ENCODE measurements around the gene KCNIP1. TPM values are rescaled to one million over a fixed set of nuclear protein-coding genes. Genes with fewer than 3 reads are reported as not detected.
"Not testable (repeated sequence)": the region's sequence is repeated elsewhere in the genome, so short reads cannot be mapped to it uniquely, and the experiment has no call there.

KCNIP1 gene
- total RNA-seq, 4 donors from 2014 or later: 0.34 TPM; not detected in 3

DNA sequence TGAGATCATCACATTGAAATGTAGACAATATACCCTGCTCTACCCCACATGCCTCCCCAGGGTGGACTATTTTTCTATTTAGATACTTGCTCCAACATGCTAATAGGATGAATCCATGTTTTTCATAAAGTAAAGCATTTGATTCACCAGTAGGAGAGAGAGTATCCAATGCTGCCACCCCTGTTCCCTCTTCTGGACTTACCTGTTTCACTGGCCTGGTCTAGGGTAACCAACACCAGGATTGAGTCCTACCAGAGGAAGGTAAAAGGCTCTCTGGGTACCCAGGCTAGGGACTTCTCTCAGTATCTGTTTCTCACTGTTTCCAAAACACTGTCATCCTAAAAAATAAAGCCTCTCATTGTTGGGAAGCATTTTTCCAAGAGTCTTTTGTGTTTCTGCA, 249.5 kb downstream of the KCNIP1 start:
- Histone ChIP-seq H3K4me3 (no peak overlapping the region), H3K27ac (no peak overlapping the region), H3K27me3 (peaks cover 3% of the 10 kb centered on the region), H3K36me3 (no peaks in the 10 kb centered on the region), H3K9me3 (no peaks in the 10 kb centered on the region), H3K4me1 (peaks cover 4% of the 10 kb centered on the region)
- TF ChIP-seq POLR2AphosphoS5 (IDR thresholded peaks at IDR 0.05) (no peak), POLR2A (IDR thresholded peaks at IDR 0.05) (no peak), EP300 (IDR thresholded peaks at IDR 0.05) (no peak)
- TF ChIP-seq, protein P1, sequence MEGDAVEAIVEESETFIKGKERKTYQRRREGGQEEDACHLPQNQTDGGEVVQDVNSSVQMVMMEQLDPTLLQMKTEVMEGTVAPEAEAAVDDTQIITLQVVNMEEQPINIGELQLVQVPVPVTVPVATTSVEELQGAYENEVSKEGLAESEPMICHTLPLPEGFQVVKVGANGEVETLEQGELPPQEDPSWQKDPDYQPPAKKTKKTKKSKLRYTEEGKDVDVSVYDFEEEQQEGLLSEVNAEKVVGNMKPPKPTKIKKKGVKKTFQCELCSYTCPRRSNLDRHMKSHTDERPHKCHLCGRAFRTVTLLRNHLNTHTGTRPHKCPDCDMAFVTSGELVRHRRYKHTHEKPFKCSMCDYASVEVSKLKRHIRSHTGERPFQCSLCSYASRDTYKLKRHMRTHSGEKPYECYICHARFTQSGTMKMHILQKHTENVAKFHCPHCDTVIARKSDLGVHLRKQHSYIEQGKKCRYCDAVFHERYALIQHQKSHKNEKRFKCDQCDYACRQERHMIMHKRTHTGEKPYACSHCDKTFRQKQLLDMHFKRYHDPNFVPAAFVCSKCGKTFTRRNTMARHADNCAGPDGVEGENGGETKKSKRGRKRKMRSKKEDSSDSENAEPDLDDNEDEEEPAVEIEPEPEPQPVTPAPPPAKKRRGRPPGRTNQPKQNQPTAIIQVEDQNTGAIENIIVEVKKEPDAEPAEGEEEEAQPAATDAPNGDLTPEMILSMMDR (IDR thresholded peaks at IDR 0.05): no peak
- no peak for DNase-seq (ENCODE audit: low spot score in 2 of 2)

DNA sequence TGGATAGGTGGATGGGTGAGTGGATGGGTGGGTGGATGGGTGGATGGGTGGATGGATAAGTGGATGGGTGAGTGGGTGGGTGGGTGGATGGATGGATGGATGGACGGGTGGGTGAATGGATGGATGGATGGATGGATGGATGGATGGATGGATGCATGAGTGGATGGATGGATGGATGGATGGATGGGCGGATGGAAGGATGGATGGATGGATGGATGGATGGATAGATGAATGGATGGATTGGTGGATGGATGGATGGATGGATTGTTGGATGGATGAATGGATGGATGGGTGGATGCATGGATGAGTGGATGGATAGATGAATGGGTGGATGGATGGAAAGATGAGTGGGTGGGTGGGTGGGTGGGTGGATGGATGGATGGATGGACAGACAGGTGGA, 250.7 kb downstream of the KCNIP1 start:
- WGBS: 77% methylated on average over 2 of the region's 2 CpGs
- not testable (repeated sequence) for H3K9me3 ChIP-seq; H3K36me3 ChIP-seq; H3K4me3 ChIP-seq; H3K27me3 ChIP-seq; H3K4me1 ChIP-seq; DNase-seq (ENCODE audit: low spot score in 2 of 2); H3K27ac ChIP-seq

DNA sequence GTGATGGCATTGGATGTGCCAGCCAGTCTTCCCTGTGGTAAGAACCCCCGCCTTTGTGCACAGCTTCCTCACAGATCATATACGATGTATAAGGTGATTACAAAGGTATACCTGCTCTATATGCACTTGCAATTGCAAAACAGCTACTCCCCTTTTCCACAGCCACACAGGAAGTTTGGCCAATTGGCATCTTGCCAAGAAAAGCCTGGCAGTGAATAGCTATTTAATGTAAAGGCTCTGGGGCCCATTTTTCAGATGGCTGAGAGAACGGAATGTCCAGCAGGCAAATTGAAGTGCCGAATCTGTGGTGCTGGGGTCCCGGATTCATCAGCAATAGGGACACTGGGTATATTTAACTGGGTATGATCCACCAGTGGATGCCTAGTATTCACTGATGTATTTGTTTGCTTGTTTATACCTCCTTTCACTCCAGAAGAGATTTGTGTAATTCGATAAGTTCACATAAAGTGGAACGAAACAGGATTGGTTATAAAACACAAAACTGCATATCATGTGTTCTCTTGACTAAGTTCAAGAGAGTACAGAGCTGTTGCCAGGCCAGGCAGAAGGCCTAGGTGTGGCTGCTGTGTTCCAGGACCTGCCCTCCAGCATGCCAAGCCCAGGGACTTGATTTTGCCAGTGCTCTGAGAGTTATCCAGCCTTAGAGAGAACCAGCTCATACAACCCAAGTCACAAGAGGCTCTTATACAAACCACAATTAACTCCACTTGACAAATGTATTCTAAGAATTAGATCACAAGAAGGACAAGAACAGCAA, 252.0 kb downstream of the KCNIP1 start:
- H3K27ac ChIP-seq: no peak overlapping the region
- no peak for TF ChIP-seq POLR2AphosphoS5 (IDR thresholded peaks at IDR 0.05)
- no peak for TF ChIP-seq POLR2A (IDR thresholded peaks at IDR 0.05)
- TF ChIP-seq, protein P1 (IDR thresholded peaks at IDR 0.05): no peak
- no peak for TF ChIP-seq EP300 (IDR thresholded peaks at IDR 0.05)

DNA sequence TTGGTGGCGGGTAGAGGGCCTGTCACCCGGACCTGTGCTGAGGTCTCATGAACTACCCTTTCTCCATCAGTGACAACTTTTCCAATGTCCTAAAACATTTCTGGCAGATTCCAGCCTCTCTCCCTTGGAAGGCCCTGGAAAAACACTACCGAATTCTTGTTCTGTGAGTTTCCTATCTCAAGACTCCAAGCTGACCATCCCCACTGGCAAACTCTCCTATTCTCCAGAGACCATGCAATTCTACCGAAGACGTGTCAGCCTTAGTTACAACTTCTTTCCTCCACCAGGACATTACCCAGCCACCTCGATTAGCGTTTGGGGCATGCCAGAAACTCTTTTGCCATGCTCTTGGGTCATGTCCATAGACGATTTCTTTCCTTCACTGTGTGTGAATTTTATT, 252.9 kb downstream of the KCNIP1 start:
- WGBS: 84% methylated on average over 8 of the region's 8 CpGs
- Histone ChIP-seq H3K27ac (no peak overlapping the region), H3K9me3 (no peaks in the 10 kb centered on the region)

More for the DNA sequence above, 252.0 kb downstream of the KCNIP1 start:
- 66% methylated on average over 7 of the region's 7 CpGs for WGBS
- Histone ChIP-seq H3K4me3 (no peak overlapping the region), H3K36me3 (no peaks in the 10 kb centered on the region), H3K4me1 (peaks cover 4% of the 10 kb centered on the region), H3K9me3 (no peaks in the 10 kb centered on the region), H3K27me3 (peaks cover 3% of the 10 kb centered on the region)
- no peak for DNase-seq (ENCODE audit: low spot score in 2 of 2)

DNA sequence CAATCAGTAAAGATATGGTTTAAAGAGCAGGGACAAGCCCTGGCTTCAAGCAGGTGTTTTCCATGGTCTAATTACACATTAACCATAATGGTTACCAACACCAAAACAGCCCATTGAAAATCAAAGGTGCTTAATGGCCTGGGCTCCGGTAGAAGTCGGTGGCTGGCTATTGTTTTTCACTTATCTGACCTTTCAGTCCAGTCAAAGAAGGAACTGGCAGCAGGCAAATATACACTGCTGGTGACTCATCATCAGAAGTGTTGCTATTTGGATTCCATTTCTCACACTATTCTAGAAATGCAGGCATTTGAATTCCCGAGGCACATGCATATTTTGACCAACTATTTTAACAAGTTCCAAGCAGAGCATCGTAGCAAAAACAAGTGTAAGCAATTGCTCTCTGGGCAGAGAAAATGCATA, 253.4 kb downstream of the KCNIP1 start:
- H3K4me1 ChIP-seq: peaks cover 4% of the 10 kb centered on the region
- H3K27me3 ChIP-seq: no peaks in the 10 kb centered on the region
- no peaks in the 10 kb centered on the region for H3K9me3 ChIP-seq
- no peak overlapping the region for H3K27ac ChIP-seq
- no peak overlapping the region for H3K4me3 ChIP-seq
- WGBS: 36% methylated on average over 4 of the region's 4 CpGs
- TF ChIP-seq EP300 (IDR thresholded peaks at IDR 0.05): no peak
- no peak for TF ChIP-seq POLR2AphosphoS5 (IDR thresholded peaks at IDR 0.05)
- TF ChIP-seq, protein P1 (IDR thresholded peaks at IDR 0.05): no peak
- TF ChIP-seq POLR2A (IDR thresholded peaks at IDR 0.05): no peak
- H3K36me3 ChIP-seq: no peaks in the 10 kb centered on the region
- no peak for DNase-seq (ENCODE audit: low spot score in 2 of 2)

More for the DNA sequence above, 252.9 kb downstream of the KCNIP1 start:
- Histone ChIP-seq H3K36me3 (no peaks in the 10 kb centered on the region), H3K27me3 (no peaks in the 10 kb centered on the region), H3K4me3 (no peak overlapping the region), H3K4me1 (peaks cover 4% of the 10 kb centered on the region)
- TF ChIP-seq POLR2AphosphoS5 (IDR thresholded peaks at IDR 0.05) (no peak), POLR2A (IDR thresholded peaks at IDR 0.05) (no peak), EP300 (IDR thresholded peaks at IDR 0.05) (no peak)
- TF ChIP-seq, protein P1 (IDR thresholded peaks at IDR 0.05): no peak
- DNase-seq (ENCODE audit: low spot score in 2 of 2): no peak
